Testis (tissue), 3 donors: Measurements from ENCODE around the gene ST3GAL6. TPM values are rescaled to one million over a fixed set of nuclear protein-coding genes. Genes with fewer than 3 reads are reported as not detected.

Experiments used
- DNase-seq: peaks from one replicate; pipeline ENCODE4 v3.0.0-alpha.2; 2019
- H3K27ac ChIP-seq, 2 donors: fragments of 200-600 bp; sonication (generic); one replicate each; pipeline ENCODE4 v1.5.1; 2019
- H3K27me3 ChIP-seq: fragments of 200-600 bp; sonication (generic); one replicate; pipeline ENCODE4 v1.5.1; 2019
- H3K36me3 ChIP-seq: fragments of 200-600 bp; sonication (generic); one replicate; pipeline ENCODE4 v1.5.1; 2017; ENCODE audit warnings: low read depth; ENCODE audit errors: missing control alignments
- H3K4me1 ChIP-seq: fragments of 200-600 bp; sonication (generic); one replicate; pipeline ENCODE4 v1.5.1; 2019
- H3K4me3 ChIP-seq, 2 donors: fragments of 200-600 bp; sonication (generic); one replicate each; pipeline ENCODE4 v1.5.1; 2017 to 2019
- H3K9me3 ChIP-seq: fragments of 200-600 bp; sonication (generic); one replicate; pipeline ENCODE4 v1.5.1; 2017
- CTCF ChIP-seq, 3 experiments: fragments of 450-650 bp in 2 of 3; fragments of 200-600 bp in 1 of 3; sonication (generic) in 1 of 3; IDR thresholded peaks; one replicate each; pipeline ENCODE4 v1.5.1; 2016 to 2019; ENCODE audit warnings: antibody characterized with exemption in 3 of 3, mild to moderate bottlenecking in 2 of 3, moderate library complexity in 1 of 3
- POLR2A ChIP-seq: fragments of 450-650 bp; IDR thresholded peaks from one replicate; pipeline ENCODE4 v1.6.1; 2017; ENCODE audit warnings: antibody characterized with exemption, mild to moderate bottlenecking, moderate library complexity
- WGBS, 2 donors: methylation state at CpG; one replicate each; pipeline ENCODE4 v1.1.5; 2018; 5-methylcytosine and 5-hydroxymethylcytosine counted together
- intact Hi-C: fragments of 100-400 bp; cut with DNase I; formaldehyde crosslinking; loops from one replicate; pipeline ENCODE4 v1.15.1; 2023; ENCODE audit warnings: low total_unique reads
- polyA plus RNA-seq: library from polyadenylated mRNA; stranded (reverse); fragments of 350-450 nt; fragmentation: Illumina TruSeq; extraction: RNeasy Lipid Tissue Mini Kit (QIAGEN cat#74804); gene quantifications from one replicate; pipeline ENCODE4 v1.2.3, GENCODE V29; 2014; ENCODE audit warnings: low read depth, low replicate concordance; ENCODE audit not compliant: insufficient read depth
- total RNA-seq, 2 donors: library from RNA; depleted of rRNA; stranded (reverse); fragments of >200 nt; gene quantifications; one replicate each; pipeline ENCODE4 v1.2.3, GENCODE V29; 2016

ST3GAL6 gene
- total and polyA plus RNA-seq, 3 donors from 2014 or later = 2.1 to 23.4 (median 3.7) TPM

GRCh38 chr3:98787181-98787580 is 24.0 kb downstream of the ST3GAL6 start:
- intact Hi-C loops = no loop called here
- DNase-seq = no peak
- Histone ChIP-seq H3K9me3 (no peaks in the 10 kb centered on the region), H3K4me1 (no peaks in the 10 kb centered on the region), H3K36me3 (no peaks in the 10 kb centered on the region), H3K27ac (no peak overlapping the region), H3K27me3 (no peaks in the 10 kb centered on the region), H3K4me3 (no peak overlapping the region)
- WGBS, 2 donors = 63 to 80% methylated on average over 2 of the region's 2 CpGs
- TF ChIP-seq POLR2A = no peak
- no peak for TF ChIP-seq CTCF (IDR thresholded peaks at IDR 0.05)

GRCh38 chr3:98788651-98789050 is 25.5 kb downstream of the ST3GAL6 start:
- TF ChIP-seq POLR2A = no peak
- TF ChIP-seq CTCF (IDR thresholded peaks at IDR 0.05) = no peak
- WGBS, 2 donors = 32 to 62% methylated on average over 2 of the region's 2 CpGs
- intact Hi-C loops = no loop called here
- no peak for DNase-seq
- Histone ChIP-seq H3K36me3 (no peaks in the 10 kb centered on the region), H3K4me1 (no peaks in the 10 kb centered on the region), H3K4me3 (no peak overlapping the region), H3K27ac (no peak overlapping the region), H3K27me3 (no peaks in the 10 kb centered on the region), H3K9me3 (no peaks in the 10 kb centered on the region)

- 74 to 79% methylated on average over 7 of the region's 7 CpGs for WGBS, 2 donors
- Histone ChIP-seq H3K27me3 (no peaks in the 10 kb centered on the region), H3K36me3 (no peaks in the 10 kb centered on the region), H3K27ac (no peak overlapping the region), H3K4me1 (no peaks in the 10 kb centered on the region), H3K9me3 (no peaks in the 10 kb centered on the region), H3K4me3 (no peak overlapping the region)
- TF ChIP-seq POLR2A (no peak), CTCF (IDR thresholded peaks at IDR 0.05) (no peak)
- no peak for DNase-seq
- intact Hi-C loops = no loop called here
Measured at GRCh38 chr3:98791341-98792325, 28.5 kb downstream of the ST3GAL6 start.

- no peaks in the 10 kb centered on the region for H3K4me1 ChIP-seq
- no peaks in the 10 kb centered on the region for H3K36me3 ChIP-seq
- 72 to 77% methylated on average over 3 of the region's 3 CpGs for WGBS, 2 donors
- H3K4me3 ChIP-seq = no peak overlapping the region
- H3K9me3 ChIP-seq = no peaks in the 10 kb centered on the region
- no peak for DNase-seq
- intact Hi-C loops = no loop called here
- TF ChIP-seq POLR2A (no peak), CTCF (IDR thresholded peaks at IDR 0.05) (no peak)
- H3K27ac ChIP-seq = no peak overlapping the region
- no peaks in the 10 kb centered on the region for H3K27me3 ChIP-seq
Measured at GRCh38 chr3:98793971-98794370, 30.8 kb downstream of the ST3GAL6 start.
